ENCODE data around the gene TMC6.

DNA sequence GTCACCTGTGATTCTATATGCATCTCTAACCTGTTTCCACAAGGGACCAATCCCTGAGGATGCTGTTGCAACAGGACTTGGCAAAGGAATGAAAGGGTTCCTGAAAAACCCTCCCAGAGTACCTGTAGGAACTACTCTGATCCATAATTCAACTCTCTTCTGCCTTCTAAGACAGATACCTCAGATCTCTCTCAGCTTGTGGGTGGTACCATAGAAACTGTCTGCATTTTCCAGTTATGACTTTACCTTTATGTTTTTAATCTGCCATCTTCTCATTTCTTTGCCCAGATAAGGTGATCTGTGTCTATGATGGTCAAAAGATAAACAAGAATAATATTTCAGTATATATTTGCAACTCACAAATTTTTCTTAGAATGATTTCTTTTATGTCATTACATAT is 65.1 kb downstream of the TMC6 start:
- TF ChIP-seq, protein P1, sequence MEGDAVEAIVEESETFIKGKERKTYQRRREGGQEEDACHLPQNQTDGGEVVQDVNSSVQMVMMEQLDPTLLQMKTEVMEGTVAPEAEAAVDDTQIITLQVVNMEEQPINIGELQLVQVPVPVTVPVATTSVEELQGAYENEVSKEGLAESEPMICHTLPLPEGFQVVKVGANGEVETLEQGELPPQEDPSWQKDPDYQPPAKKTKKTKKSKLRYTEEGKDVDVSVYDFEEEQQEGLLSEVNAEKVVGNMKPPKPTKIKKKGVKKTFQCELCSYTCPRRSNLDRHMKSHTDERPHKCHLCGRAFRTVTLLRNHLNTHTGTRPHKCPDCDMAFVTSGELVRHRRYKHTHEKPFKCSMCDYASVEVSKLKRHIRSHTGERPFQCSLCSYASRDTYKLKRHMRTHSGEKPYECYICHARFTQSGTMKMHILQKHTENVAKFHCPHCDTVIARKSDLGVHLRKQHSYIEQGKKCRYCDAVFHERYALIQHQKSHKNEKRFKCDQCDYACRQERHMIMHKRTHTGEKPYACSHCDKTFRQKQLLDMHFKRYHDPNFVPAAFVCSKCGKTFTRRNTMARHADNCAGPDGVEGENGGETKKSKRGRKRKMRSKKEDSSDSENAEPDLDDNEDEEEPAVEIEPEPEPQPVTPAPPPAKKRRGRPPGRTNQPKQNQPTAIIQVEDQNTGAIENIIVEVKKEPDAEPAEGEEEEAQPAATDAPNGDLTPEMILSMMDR (IDR thresholded peaks at IDR 0.05; ENCODE audit: insufficient read depth, low read depth, low read length): no peak
- no peak for TF ChIP-seq EZH2 (IDR thresholded peaks at IDR 0.05; ENCODE audit: insufficient read depth, low read length)

All from astrocyte (in vitro differentiated cells and primary cell).